Vagina (tissue), 2 donors: ENCODE measurements around the gene DCC. TPM values are rescaled to one million over a fixed set of nuclear protein-coding genes. Genes with fewer than 3 reads are reported as not detected.

Source experiments
- DNase-seq, 2 donors: peaks; one replicate each; pipeline ENCODE4 v3.0.0-alpha.2; 2017; ENCODE audit errors: extremely low spot score in 2 of 2
- H3K27ac ChIP-seq: fragments of 200-600 bp; sonication (generic); one replicate; pipeline ENCODE4 v1.5.1; 2019
- H3K27me3 ChIP-seq: fragments of 200-600 bp; sonication (generic); one replicate; pipeline ENCODE4 v1.5.1; 2019
- H3K36me3 ChIP-seq, 2 donors: fragments of 200-600 bp; sonication (generic); one replicate each; pipeline ENCODE4 v1.5.1; 2017 to 2019
- H3K4me1 ChIP-seq: fragments of 200-600 bp; sonication (generic); one replicate; pipeline ENCODE4 v1.5.1; 2019
- H3K4me3 ChIP-seq, 2 donors: fragments of 200-600 bp; sonication (generic); 1 replicate in 1 of 2; 2 replicates in 1 of 2; pipeline ENCODE4 v1.5.1; 2016 to 2019
- H3K9me3 ChIP-seq: fragments of 200-600 bp; sonication (generic); one replicate; pipeline ENCODE4 v1.5.1; 2019
- CTCF ChIP-seq, 3 experiments: fragments of 450-650 bp in 2 of 3; fragments of 200-600 bp in 1 of 3; sonication (generic) in 1 of 3; IDR thresholded peaks; one replicate each; pipeline ENCODE4 v1.5.1; 2017 to 2019; ENCODE audit warnings: antibody characterized with exemption in 3 of 3, mild to moderate bottlenecking in 2 of 3, moderate library complexity in 2 of 3
- POLR2A ChIP-seq, 2 donors: fragments of 450-650 bp; IDR thresholded peaks; one replicate each; pipeline ENCODE4 v1.6.1; 2017; ENCODE audit warnings: antibody characterized with exemption in 2 of 2, mild to moderate bottlenecking in 2 of 2, moderate library complexity in 2 of 2
- POLR2AphosphoS5 ChIP-seq, 2 donors: sonication (generic); formaldehyde crosslinking; IDR thresholded peaks; one replicate each; pipeline ENCODE4 v1.9.0; 2017; ENCODE audit warnings: antibody characterized with exemption in 2 of 2, mild to moderate bottlenecking in 2 of 2, low read depth in 1 of 2; ENCODE audit not compliant: insufficient read depth in 1 of 2
- intact Hi-C: fragments of 100-400 bp; cut with DNase I; formaldehyde crosslinking; loops from one replicate; pipeline ENCODE4 v1.15.1; 2023
- total RNA-seq: library from RNA; depleted of rRNA; stranded (reverse); fragments of >200 nt; gene quantifications from one replicate; pipeline ENCODE4 v1.2.3, GENCODE V29; 2016

The DCC gene
- total RNA-seq, 1 donor from 2014 or later: not detected

GRCh38 chr18:53408271-53408670 is 1068.3 kb downstream of the DCC start:
- DNase-seq: no peak
- intact Hi-C loops: no loop called here

GRCh38 chr18:53411511-53411910 is 1071.5 kb downstream of the DCC start:
- no peak overlapping the region for H3K4me3 ChIP-seq
- DNase-seq: no peak
- no peak overlapping the region for H3K27ac ChIP-seq
- H3K36me3 ChIP-seq: no peaks in the 10 kb centered on the region
- intact Hi-C loops: no loop called here
- no peaks in the 10 kb centered on the region for H3K4me1 ChIP-seq
- no peaks in the 10 kb centered on the region for H3K9me3 ChIP-seq
- TF ChIP-seq POLR2A (IDR thresholded peaks at IDR 0.05): no peak
- no peak for TF ChIP-seq POLR2AphosphoS5 (IDR thresholded peaks at IDR 0.05; ENCODE audit: insufficient read depth in 1 of 2, low read depth in 1 of 2)
- TF ChIP-seq CTCF (IDR thresholded peaks at IDR 0.05): no peak
- H3K27me3 ChIP-seq: no peaks in the 10 kb centered on the region

More at GRCh38 chr18:53408271-53408670, 1068.3 kb downstream of the DCC start:
- TF ChIP-seq POLR2A (IDR thresholded peaks at IDR 0.05) (no peak), POLR2AphosphoS5 (IDR thresholded peaks at IDR 0.05; ENCODE audit: insufficient read depth in 1 of 2, low read depth in 1 of 2) (no peak), CTCF (IDR thresholded peaks at IDR 0.05) (no peak)
- H3K9me3 ChIP-seq: no peaks in the 10 kb centered on the region
- H3K36me3 ChIP-seq: no peaks in the 10 kb centered on the region
- no peak overlapping the region for H3K4me3 ChIP-seq
- H3K27me3 ChIP-seq: no peaks in the 10 kb centered on the region
- no peaks in the 10 kb centered on the region for H3K4me1 ChIP-seq
- H3K27ac ChIP-seq: no peak overlapping the region

GRCh38 chr18:53417003-53417402 is 1077.0 kb downstream of the DCC start:
- Histone ChIP-seq H3K36me3 (no peaks in the 10 kb centered on the region), H3K9me3 (no peaks in the 10 kb centered on the region), H3K27ac (no peak overlapping the region), H3K4me3 (no peak overlapping the region), H3K4me1 (no peaks in the 10 kb centered on the region), H3K27me3 (no peaks in the 10 kb centered on the region)
- no peak for DNase-seq
- intact Hi-C loops: no loop called here
- TF ChIP-seq POLR2A (IDR thresholded peaks at IDR 0.05): no peak
- no peak for TF ChIP-seq CTCF (IDR thresholded peaks at IDR 0.05)
- no peak for TF ChIP-seq POLR2AphosphoS5 (IDR thresholded peaks at IDR 0.05; ENCODE audit: insufficient read depth in 1 of 2, low read depth in 1 of 2)

GRCh38 chr18:53421869-53422268 is 1081.9 kb downstream of the DCC start:
- no peak for TF ChIP-seq POLR2AphosphoS5 (IDR thresholded peaks at IDR 0.05; ENCODE audit: insufficient read depth in 1 of 2, low read depth in 1 of 2)
- no peak for TF ChIP-seq POLR2A (IDR thresholded peaks at IDR 0.05)
- no peak for TF ChIP-seq CTCF (IDR thresholded peaks at IDR 0.05)
- intact Hi-C loops: no loop called here
- H3K27me3 ChIP-seq: no peaks in the 10 kb centered on the region

GRCh38 chr18:53422896-53423295 is 1082.9 kb downstream of the DCC start:
- H3K27ac ChIP-seq: no peak overlapping the region

More at GRCh38 chr18:53421869-53422268, 1081.9 kb downstream of the DCC start:
- Histone ChIP-seq H3K4me3 (no peak overlapping the region), H3K27ac (no peak overlapping the region), H3K9me3 (no peaks in the 10 kb centered on the region), H3K36me3 (no peaks in the 10 kb centered on the region), H3K4me1 (no peaks in the 10 kb centered on the region)
- DNase-seq: no peak

More at GRCh38 chr18:53422896-53423295, 1082.9 kb downstream of the DCC start:
- intact Hi-C loops: no loop called here
- Histone ChIP-seq H3K36me3 (no peaks in the 10 kb centered on the region), H3K4me1 (no peaks in the 10 kb centered on the region), H3K4me3 (no peak overlapping the region), H3K9me3 (no peaks in the 10 kb centered on the region), H3K27me3 (no peaks in the 10 kb centered on the region)
- TF ChIP-seq CTCF (IDR thresholded peaks at IDR 0.05) (no peak), POLR2A (IDR thresholded peaks at IDR 0.05) (no peak), POLR2AphosphoS5 (IDR thresholded peaks at IDR 0.05; ENCODE audit: insufficient read depth in 1 of 2, low read depth in 1 of 2) (no peak)
- no peak for DNase-seq
